Esophagus muscularis mucosa (tissue), 4 donors: ENCODE data around the gene GNA12. TPM values are rescaled to one million over a fixed set of nuclear protein-coding genes. Genes with fewer than 3 reads are reported as not detected.

Source experiments
- DNase-seq: peaks from one replicate; pipeline ENCODE4 v3.0.0-alpha.2; 2017; ENCODE audit errors: extremely low spot score
- H3K27ac ChIP-seq, 4 donors: fragments of 200-600 bp; sonication (generic); replicated peaks in 1 of 4; 1 replicate in 3 of 4; 2 replicates in 1 of 4; pipeline ENCODE4 v1.5.1; 2016 to 2019; ENCODE audit warnings: mild to moderate bottlenecking in 1 of 4
- H3K27me3 ChIP-seq, 4 donors: fragments of 200-600 bp; sonication (generic); one replicate each; pipeline versions ENCODE4 v1.5.1 to v1.6.0; 2016 to 2019
- H3K36me3 ChIP-seq, 4 donors: fragments of 200-600 bp; sonication (generic); one replicate each; pipeline ENCODE4 v1.5.1; 2016 to 2019
- H3K4me1 ChIP-seq, 4 donors: fragments of 200-600 bp; sonication (generic); one replicate each; pipeline ENCODE4 v1.5.1; 2016 to 2019
- H3K4me3 ChIP-seq, 4 donors: fragments of 200-600 bp; sonication (generic); 1 replicate in 2 of 4; 2 replicates in 2 of 4; pipeline ENCODE4 v1.5.1; 2016 to 2019; ENCODE audit warnings: mild to moderate bottlenecking in 4 of 4, moderate library complexity in 1 of 4
- H3K9me3 ChIP-seq, 4 donors: fragments of 200-600 bp; sonication (generic); 1 replicate in 3 of 4; 2 replicates in 1 of 4; pipeline ENCODE4 v1.5.1; 2016 to 2019
- CTCF ChIP-seq, 3 experiments: fragments of 200-600 bp in 2 of 3; fragments of 450-650 bp in 1 of 3; sonication (generic) in 2 of 3; IDR thresholded peaks; one replicate each; pipeline ENCODE4 v1.5.1; 2017 to 2019; ENCODE audit warnings: antibody characterized with exemption in 3 of 3, mild to moderate bottlenecking in 2 of 3, moderate library complexity in 1 of 3
- EP300 ChIP-seq: sonication (generic); formaldehyde crosslinking; IDR thresholded peaks from one replicate; pipeline ENCODE4 v1.6.1; 2017; ENCODE audit warnings: antibody characterized with exemption
- POLR2A ChIP-seq: fragments of 450-650 bp; IDR thresholded peaks from one replicate; pipeline ENCODE4 v1.6.1; 2017; ENCODE audit warnings: antibody characterized with exemption, moderate library complexity, mild to moderate bottlenecking, low read depth
- POLR2AphosphoS5 ChIP-seq, 2 donors: sonication (generic); formaldehyde crosslinking; IDR thresholded peaks; one replicate each; pipeline ENCODE4 v1.6.1; 2017; ENCODE audit warnings: antibody characterized with exemption in 2 of 2
- WGBS: methylation state at CpG from one replicate; pipeline ENCODE4 v1.1.5; 2018; 5-methylcytosine and 5-hydroxymethylcytosine counted together
- intact Hi-C: fragments of 100-400 bp; cut with DNase I; formaldehyde crosslinking; loops from one replicate; pipeline ENCODE4 v1.15.1; 2023
- total RNA-seq, 4 donors: library from RNA; depleted of rRNA; stranded (reverse); fragments of >200 nt; gene quantifications; one replicate each; pipeline versions ENCODE4 v1.1.0 to v1.2.1, GENCODE V29; 2016

GNA12 gene
- total RNA-seq, 4 donors from 2014 or later, result 25.3 to 61.8 (median 38.9) TPM

DNA sequence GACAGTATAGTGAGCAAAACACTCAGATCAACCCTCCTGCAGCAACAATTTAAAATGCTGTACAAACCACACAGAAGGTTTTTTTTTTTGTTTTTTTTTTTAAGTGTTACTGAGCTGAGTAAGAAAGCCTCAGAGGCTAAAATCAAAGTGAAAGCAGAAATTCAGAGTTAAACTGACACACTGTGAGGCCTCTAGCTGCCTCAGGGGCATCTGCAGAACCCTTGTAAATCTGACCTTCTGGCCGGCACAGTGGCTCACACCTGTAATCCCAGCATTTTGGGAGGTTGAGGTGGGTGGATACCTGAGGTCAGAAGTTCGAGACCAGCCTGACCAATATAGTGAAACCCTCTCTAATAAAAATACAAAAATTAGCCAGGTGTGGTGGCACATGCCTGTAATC is 7.4 kb upstream of the GNA12 start:
- TF ChIP-seq CTCF (IDR thresholded peaks at IDR 0.05), result no peak
- TF ChIP-seq POLR2AphosphoS5 (IDR thresholded peaks at IDR 0.05), result no peak
- TF ChIP-seq POLR2A, result no peak
- no peak for TF ChIP-seq EP300
- no peaks in the 10 kb centered on the region for H3K27me3 ChIP-seq
- no peak overlapping the region for H3K4me3 ChIP-seq
- peaks cover 0 to 11% (median 1%) of the 10 kb centered on the region in 4 donors for H3K4me1 ChIP-seq
- H3K27ac ChIP-seq, result no peak overlapping the region
- no peaks in the 10 kb centered on the region for H3K36me3 ChIP-seq
- no peak for DNase-seq
- no peaks in the 10 kb centered on the region for H3K9me3 ChIP-seq
- intact Hi-C loops, result no loop called here
- WGBS, result 88% methylated on average over 2 of the region's 2 CpGs

DNA sequence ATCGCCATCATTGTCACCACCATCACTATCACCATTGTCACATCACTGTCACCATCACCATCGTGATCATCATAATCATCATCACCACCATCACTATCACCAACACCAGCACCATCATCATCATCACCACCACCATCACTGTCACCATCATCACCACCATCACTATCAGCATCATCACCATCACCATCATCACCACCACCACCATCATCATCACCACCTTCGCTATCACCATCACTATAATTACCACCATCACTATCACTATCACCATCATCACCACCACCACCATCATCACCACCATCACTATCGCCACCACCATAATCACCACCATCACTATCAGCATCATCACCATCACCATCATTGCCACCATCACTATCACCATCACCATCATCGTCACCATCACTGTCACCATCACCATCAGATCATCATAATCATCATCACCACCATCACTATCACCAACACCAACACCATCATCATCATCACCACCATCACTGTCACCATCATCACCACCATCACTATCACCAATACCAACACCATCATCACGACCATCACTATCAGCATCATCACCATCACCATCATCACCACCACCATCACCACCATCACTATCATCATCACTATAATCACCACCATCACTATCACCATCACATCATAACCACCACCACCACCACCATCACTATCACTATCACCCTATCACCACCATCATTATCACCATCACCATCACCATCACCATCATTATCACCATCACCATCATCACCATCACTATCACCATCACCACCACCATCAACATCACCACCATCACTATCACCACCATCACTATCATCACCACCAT is 6.0 kb upstream of the GNA12 start:
- no peaks in the 10 kb centered on the region for H3K27me3 ChIP-seq
- H3K36me3 ChIP-seq, result no peaks in the 10 kb centered on the region
- TF ChIP-seq EP300 (no peak), POLR2AphosphoS5 (IDR thresholded peaks at IDR 0.05) (no peak), POLR2A (no peak), CTCF (IDR thresholded peaks at IDR 0.05) (no peak)
- no peak overlapping the region for H3K4me3 ChIP-seq
- intact Hi-C loops, result no loop called here
- WGBS, result 93% methylated on average over 6 of the region's 6 CpGs
- peaks cover 0 to 11% (median 1%) of the 10 kb centered on the region in 4 donors for H3K4me1 ChIP-seq
- DNase-seq, result no peak
- H3K27ac ChIP-seq, result no peak overlapping the region
- H3K9me3 ChIP-seq, result no peaks in the 10 kb centered on the region

- 80% methylated on average over 14 of the region's 14 CpGs for WGBS
- Histone ChIP-seq H3K27ac (peak overlapping the region in 2 of 4 donors; percentile 40 to 58), H3K4me1 (peaks cover 25 to 38% (median 30%) of the 10 kb centered on the region in 4 donors), H3K9me3 (no peaks in the 10 kb centered on the region), H3K27me3 (no peaks in the 10 kb centered on the region), H3K36me3 (peaks cover 0 to 9% (median 0%) of the 10 kb centered on the region in 4 donors), H3K4me3 (peak overlapping the region; percentile 68 to 84 (median 82))
- no peak for DNase-seq
- TF ChIP-seq CTCF (IDR thresholded peaks at IDR 0.05), result no peak
- no peak for TF ChIP-seq POLR2AphosphoS5 (IDR thresholded peaks at IDR 0.05)
- TF ChIP-seq EP300, result no peak
- no peak for TF ChIP-seq POLR2A
- intact Hi-C loops, result no loop called here
These were observed 1.0 kb upstream of the GNA12 start for GRCh38 chr7:2845034-2845592.

DNA sequence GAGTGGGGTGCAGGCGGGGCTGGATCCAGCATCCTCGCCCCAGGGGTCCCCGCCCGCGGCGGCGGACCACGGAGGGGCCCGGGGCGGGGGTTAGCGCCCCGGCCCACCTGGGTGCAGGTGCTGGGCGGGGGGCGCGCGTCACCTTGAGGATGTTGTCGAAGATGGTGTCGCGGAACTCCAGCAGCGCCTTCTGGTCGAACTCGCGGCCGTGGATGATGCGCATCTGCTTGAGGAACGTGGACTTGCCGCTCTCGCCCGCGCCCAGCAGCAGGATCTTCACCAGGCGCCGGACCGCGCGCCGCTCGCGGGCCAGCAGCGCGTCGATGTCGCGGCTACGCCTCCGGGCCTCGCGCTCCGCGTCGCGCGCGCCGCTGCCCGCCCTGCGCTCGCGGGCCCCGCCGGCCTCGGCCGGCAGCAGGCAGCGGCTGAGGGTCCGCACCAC is 376 bp downstream of the GNA12 start:
- Histone ChIP-seq H3K4me3 (peak overlapping the region; percentile 68 to 84 (median 82)), H3K9me3 (no peaks in the 10 kb centered on the region), H3K4me1 (peaks cover 25 to 43% (median 31%) of the 10 kb centered on the region in 4 donors), H3K27ac (peak overlapping the region; percentile 68 to 82 (median 76)), H3K27me3 (no peaks in the 10 kb centered on the region), H3K36me3 (peaks cover 0 to 9% (median 0%) of the 10 kb centered on the region in 4 donors)
- intact Hi-C loops, result no loop called here
- TF ChIP-seq POLR2A (no peak), POLR2AphosphoS5 (IDR thresholded peaks at IDR 0.05) (no peak), EP300 (no peak), CTCF (IDR thresholded peaks at IDR 0.05) (no peak)
- DNase-seq, result no peak
- WGBS, result 0% methylated on average over 6 of the region's 64 CpGs
